ENCODE data around the gene VANGL2.

The VANGL2 gene

DNA sequence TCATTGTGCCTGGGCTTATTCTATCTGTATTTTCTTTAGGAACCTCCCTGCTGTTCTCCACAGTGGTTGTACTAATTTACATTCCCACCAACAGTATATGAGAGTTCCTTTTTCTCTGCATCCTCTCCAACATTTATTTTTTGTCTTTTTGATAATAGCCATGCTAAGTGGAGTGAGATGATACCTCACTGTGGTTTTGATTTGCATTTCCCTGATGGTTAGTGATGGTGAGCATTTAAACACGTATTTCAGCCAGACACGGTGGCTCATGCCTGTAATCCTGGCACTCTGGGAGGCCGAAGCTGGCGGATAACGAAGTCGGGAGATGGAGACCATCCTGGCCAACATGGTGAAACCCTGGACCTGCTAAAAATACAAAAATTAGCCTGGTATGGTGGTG lies 64.8 kb downstream of the VANGL2 start:
- no peak for DNase-seq

- DNase-seq, result no peak
These were observed 66.6 kb downstream of the VANGL2 start for GRCh38 chr1:160466961-160467360.

DNA sequence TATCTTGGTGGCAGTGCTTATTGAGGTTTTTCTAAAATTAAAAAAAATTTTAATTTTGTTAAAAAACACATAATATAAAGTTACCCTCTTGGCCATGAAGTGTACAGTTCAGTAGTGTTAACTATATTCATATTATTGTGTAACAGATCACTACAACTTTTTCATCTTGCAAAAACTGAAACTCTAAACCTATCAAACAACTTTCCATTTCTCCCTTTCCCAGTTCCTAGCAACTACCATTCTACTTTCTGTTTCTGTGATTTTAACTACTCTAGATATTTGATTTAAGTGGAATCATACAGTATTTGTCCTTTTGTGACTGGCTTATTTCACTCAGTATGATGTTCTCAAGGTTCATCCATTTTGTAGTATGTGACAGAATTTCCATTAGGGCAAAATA lies 67.2 kb downstream of the VANGL2 start:
- DNase-seq, result no peak

GRCh38 chr1:160471253-160471652 lies 70.9 kb downstream of the VANGL2 start:
- no peak for DNase-seq

- no peak for DNase-seq
These were observed 71.7 kb downstream of the VANGL2 start for GRCh38 chr1:160472112-160472511.

DNA sequence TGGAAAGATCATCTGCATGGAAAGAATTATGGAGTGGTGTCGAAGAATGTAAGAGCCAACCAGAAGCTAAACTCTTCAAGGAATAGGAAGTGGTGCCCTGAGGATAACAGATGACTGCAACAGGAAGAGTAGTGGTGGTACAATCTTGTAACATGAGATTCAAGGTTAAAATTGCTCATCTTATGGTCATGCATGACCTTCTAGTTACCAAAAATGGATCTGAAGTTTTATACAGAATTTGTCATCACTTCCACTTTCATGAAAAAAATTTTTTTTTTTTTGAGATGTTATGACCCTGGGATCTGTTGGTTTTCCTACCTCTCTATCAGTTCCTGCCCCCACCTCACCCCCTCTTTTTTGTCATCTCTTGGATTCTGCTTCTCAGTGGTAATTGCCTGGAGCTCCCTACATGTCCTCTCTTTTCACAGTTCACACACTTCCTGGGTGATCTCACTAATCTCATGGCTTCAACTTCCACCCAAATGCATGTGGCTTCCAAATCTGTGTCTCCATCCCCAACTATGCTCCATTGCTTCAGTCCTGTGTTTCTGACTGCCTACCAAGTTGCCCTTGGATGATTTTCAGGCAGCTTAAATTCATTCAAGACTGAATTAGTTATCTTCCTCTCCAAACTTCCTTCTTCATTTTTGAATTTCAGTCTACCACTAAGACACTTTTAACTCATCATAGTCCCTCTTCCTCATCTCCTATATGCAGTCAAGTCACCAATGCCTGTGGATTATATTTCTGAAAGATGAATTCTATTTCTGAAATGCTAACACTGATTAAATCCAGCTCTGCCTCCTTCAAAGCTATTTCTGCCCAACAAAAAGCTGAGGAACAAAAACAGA lies 74.3 kb downstream of the VANGL2 start:
- DNase-seq, result no peak

Data from NCI-H1930 (cell line).